NB4 (cell line): ENCODE results near the gene CLCNKB.
A peak's percentile ranks its signal among the peaks of the same experiment; 100 is the strongest.

Experiments used
- DNase-seq: peaks from one replicate; pipeline ENCODE4 v3.0.0; 2010; ENCODE audit warnings: low read depth
- H3K4me3 ChIP-seq: one replicate; pipeline ENCODE4 v1.5.1; 2011; ENCODE audit warnings: mild to moderate bottlenecking, low read depth, low read length, moderate library complexity
- CTCF ChIP-seq: IDR thresholded peaks from one replicate; pipeline ENCODE4 v1.5.1; 2012; ENCODE audit warnings: low read depth, low read length
- MAX ChIP-seq: IDR thresholded peaks from 2 replicates; pipeline ENCODE4 v1.6.1; 2011; ENCODE audit warnings: low read depth, low read length
- MYC ChIP-seq: IDR thresholded peaks from 2 replicates; pipeline ENCODE4 v1.6.1; 2011; ENCODE audit warnings: low read depth, low read length
- POLR2A ChIP-seq: IDR thresholded peaks from 2 replicates; pipeline ENCODE4 v1.6.1; 2011; ENCODE audit warnings: mild to moderate bottlenecking; ENCODE audit not compliant: insufficient read length; ENCODE audit errors: extremely low read depth

Gene CLCNKB

GRCh38 chr1:16080422-16081150 lies 37.0 kb downstream of the CLCNKB start:
- TF ChIP-seq MAX (no peak), POLR2A (no peak), CTCF (no peak), MYC (no peak)
- no peak for DNase-seq

GRCh38 chr1:16081636-16082035 lies 38.1 kb downstream of the CLCNKB start:
- H3K4me3 ChIP-seq = no peak overlapping the region
- DNase-seq = no peak
- TF ChIP-seq MYC (no peak), MAX (no peak), POLR2A (no peak), CTCF (no peak)

More at GRCh38 chr1:16080422-16081150, 37.0 kb downstream of the CLCNKB start:
- no peak overlapping the region for H3K4me3 ChIP-seq

- DNase-seq = peak; percentile 60
- TF ChIP-seq CTCF = peak; percentile 89
- no peak for TF ChIP-seq MAX
- H3K4me3 ChIP-seq = no peak overlapping the region
Observed at GRCh38 chr1:16082283-16083038, 38.9 kb downstream of the CLCNKB start.

- no peak for TF ChIP-seq MYC
- no peak for TF ChIP-seq MAX
- no peak for DNase-seq
- no peak overlapping the region for H3K4me3 ChIP-seq
Observed at GRCh38 chr1:16083486-16083885, 39.9 kb downstream of the CLCNKB start.

- H3K4me3 ChIP-seq = no peak overlapping the region
- DNase-seq = no peak
- TF ChIP-seq MAX (no peak), MYC (no peak), POLR2A (no peak), CTCF (no peak)
Observed at GRCh38 chr1:16085522-16085921, 41.9 kb downstream of the CLCNKB start.

- no peak overlapping the region for H3K4me3 ChIP-seq
- DNase-seq = no peak
- TF ChIP-seq CTCF (no peak), POLR2A (no peak), MAX (no peak), MYC (no peak)
Observed at GRCh38 chr1:16087733-16088132, 44.2 kb downstream of the CLCNKB start.
